AML-193 (cell line): ENCODE measurements around the gene FBXL13.
"Not testable (repeated sequence)": the region's sequence is repeated elsewhere in the genome, so short reads cannot be mapped to it uniquely, and the experiment has no call there.

Experiments
- DNase-seq, 2 experiments: peaks; one replicate each; lab custom pipeline; 2025; lab: John Stamatoyannopoulos, UW

Gene FBXL13

DNA sequence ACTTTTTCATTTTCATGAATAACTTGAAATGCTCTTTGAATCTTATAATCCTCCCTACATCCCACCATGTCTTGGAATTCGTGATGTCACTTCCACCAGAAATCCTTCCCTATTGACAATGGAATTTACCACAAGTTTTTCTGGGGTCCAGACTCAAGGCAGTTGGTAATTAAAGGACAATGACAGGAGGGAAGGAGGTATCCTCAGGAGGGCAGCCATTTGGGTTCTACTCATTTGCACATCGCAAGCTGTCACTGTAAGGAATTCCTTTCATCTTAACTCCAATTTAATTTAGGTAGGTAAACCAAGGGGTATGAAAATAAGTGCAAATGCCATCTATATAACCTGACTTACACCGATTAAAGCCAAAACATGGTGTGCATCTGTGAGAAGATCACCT is 139.9 kb downstream of the FBXL13 start:
- DNase-seq: no peak

DNA sequence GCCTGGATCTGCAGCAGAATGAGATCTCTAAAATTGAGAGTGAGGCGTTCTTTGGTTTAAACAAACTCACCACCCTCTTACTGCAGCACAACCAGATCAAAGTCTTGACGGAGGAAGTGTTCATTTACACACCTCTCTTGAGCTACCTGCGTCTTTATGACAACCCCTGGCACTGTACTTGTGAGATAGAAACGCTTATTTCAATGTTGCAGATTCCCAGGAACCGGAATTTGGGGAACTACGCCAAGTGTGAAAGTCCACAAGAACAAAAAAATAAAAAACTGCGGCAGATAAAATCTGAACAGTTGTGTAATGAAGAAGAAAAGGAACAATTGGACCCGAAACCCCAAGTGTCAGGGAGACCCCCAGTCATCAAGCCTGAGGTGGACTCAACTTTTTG is 140.4 kb downstream of the FBXL13 start:
- DNase-seq: no peak

DNA sequence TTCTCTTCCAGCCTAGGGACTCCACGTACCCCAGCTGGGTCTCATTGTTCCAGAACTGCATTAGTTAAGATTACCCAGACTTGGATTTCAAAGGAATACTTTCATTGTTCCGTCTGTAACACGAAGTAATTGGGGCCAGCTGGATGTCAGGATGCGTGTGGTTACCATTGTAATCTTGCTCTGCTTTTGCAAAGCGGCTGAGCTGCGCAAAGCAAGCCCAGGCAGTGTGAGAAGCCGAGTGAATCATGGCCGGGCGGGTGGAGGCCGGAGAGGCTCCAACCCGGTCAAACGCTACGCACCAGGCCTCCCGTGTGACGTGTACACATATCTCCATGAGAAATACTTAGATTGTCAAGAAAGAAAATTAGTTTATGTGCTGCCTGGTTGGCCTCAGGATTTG is 140.8 kb downstream of the FBXL13 start:
- no peak for DNase-seq

DNA sequence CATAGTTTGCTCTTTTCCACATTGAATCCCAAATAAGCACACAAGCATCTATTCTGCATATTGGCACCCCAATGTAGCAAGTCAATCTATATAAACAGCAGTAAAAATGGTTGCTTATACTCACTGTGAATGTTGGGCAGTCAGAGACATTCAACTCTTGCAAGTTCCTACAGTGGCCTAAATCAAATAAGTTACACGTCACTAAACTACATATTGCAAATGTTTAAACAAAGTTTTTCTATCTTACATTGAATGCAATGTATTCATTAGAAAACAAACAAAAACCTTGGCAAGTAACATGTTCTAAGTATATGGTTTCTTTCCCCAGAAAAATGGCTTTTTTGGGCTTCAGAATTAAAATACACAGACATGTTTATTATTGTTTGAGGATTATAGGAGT is 142.8 kb downstream of the FBXL13 start:
- DNase-seq: no peak

DNA sequence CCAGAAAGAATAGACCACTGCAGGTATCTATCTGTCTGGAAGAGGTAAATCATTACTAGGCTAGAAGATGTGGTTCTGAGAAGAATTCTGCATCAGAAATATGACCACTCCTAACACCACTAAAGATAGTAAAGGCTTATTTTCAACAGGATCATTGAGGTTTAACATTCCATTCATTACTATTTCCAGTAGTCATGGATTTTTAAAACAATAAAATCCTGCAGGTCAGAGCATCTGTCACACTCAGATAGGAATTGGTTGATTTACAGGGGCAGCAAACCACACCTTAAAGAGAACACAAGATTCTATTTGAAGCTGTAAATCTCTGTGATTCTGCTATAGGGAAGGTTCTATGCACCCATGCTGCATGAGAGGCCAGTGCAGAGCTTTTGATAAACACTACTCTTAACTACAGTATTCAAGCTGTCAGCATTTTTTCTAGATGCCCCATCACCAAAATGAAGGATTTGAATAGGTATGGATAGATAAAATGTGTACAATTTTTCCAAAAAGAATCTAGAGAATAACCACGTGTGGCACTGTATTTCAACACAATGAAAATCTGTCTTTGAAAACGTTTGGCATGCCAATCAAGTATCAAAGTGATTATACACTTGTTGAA is 147.2 kb downstream of the FBXL13 start:
- DNase-seq: no peak

DNA sequence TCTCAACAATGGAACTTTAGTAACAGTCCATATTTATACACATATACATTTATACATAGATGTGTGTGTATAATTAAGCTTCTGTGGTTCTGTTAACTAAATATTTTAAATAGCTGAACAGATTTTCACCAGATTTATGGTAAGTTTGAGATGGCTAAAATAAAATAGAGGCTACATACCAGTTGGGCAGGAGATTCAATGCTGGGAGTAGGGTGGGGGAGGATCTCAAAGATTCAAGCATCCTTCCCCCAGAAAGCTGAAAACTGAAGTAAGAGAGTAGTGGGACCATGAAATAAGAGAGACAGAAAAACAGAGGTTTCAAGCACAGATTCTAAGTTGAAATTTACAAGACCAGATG is 147.8 kb downstream of the FBXL13 start:
- no peak for DNase-seq

DNA sequence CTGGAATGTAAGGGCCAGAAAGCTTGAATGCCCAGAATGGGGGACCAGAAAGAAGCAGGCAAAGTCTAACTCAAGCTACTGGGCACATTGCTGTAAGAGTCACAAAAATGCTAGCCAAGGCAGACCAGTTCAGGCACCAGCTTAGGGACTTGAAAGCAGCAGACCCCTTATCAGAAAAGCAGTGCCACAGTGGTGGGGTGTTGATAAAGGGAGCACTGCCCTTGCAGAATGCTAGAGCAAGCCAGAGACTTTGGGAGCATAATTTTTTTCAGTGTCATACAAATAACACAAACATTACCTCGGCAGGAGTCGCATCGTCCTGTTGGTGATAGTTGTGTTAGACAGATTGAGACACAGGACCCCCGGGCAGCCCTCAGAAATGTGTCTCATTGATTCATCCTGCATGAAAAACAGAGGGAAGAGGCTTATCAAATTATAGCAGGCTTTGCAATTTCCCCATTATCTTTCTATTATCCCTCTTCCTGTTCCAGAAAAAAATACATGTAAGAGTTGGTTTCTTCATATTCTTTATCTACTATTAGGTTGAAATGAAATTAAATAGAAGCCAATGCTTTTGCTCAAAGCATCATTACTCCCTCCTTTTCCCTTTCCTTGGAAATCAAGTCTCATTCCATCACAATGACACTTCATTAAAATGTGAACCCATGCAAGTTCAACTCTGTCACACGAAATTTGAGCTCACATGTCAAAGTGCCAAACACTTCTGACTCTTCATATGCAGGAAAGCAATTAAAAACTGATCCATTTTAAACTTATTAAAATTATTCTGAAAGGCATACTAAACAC is 148.4 kb downstream of the FBXL13 start:
- no peak for DNase-seq

DNA sequence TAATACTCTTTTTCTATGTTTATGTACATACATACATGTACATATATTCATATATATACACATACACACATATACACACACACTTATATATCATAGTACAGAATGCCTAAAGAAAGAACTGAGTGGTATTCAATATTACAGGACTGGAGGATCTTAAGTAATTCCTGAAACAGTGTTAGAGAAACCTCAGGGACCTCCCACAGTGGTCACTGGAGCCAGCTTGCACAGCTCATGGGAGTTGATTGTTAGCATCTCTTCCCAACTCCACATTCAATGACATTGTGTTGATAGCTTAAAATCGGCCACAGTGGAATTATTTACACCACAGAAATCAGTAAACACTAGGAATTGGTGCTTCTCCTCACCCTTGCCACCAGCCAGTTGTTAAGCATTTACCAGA is 155.8 kb downstream of the FBXL13 start:
- DNase-seq: no peak

DNA sequence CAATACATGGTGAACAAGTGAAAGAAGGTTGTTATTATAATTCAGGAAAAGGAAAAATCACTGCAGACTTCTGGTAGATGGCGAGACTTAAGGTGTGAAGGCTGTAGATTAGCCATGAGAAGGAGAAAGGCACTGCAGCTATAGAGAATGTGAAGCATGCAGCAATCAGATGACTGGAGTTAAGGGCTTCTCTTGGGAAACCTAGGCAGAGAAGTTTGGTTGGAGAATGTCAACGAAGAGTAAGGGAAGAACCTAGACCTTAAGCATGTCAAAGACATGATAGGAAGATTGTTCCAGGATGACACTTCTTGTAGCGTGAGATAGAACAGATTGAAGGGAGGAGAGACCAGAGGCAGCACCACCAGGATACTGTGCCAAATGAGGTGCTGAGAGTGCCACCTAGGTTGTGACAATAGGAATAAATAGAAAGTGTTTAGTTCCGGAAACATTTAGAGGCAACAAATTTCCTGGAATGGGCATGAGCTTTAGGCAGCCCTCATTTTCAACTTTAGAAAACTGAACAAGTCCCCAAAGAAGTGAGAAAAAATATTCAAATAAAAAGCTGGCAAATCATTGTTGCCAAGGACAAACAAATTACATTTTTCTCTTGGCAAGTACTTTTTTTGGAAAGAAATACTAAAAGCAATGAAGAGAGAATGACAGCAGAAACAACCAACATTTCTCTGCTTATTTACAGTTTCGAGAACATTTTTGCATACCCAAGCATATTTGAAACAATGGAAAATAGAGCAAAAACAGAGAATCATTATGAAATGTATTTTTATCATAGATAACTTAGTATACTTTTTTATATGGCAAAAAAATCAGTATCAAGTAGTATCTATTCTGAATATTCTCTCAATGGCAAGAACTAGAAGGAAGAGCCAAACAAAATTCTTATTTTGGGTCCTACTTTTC is 156.9 kb downstream of the FBXL13 start:
- no peak for DNase-seq

DNA sequence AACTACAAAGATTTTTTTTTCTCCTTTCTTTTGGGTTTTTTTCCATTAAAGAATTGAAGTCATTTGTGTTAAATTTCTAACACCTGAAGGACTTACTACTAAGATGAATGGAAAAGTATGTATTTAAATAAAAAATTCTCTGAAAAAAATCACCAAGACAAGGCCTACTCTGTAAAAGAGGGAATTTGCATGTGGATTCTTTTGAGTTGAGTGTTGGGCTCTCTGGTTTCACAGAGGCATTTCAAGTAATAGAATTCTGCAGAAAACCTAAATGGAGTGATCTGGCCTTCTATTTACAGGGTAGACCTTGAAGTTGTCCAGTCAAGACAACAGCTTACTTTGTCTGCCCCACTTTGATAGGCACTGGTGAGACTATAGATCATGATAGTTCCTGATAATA is 157.7 kb downstream of the FBXL13 start:
- no peak for DNase-seq

DNA sequence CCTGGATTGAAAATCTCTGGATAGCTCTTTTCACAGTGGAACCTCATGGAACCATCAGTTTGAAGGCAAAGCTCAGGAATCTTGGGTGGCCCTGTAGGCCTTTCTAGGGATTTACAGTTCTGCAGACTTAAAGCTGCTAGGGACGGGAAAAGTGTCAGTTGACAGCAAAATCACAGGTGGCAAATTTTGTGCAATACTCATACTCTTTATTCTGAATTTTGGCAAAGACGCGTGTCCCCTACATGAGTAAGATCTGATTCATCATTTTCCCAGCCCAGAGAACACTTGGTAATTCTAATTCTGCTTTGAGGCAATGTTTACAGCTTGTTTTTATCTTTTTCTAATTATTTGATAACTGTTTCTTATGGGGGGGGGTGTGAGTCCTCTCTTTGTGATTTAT is 158.2 kb downstream of the FBXL13 start:
- DNase-seq: no peak

DNA sequence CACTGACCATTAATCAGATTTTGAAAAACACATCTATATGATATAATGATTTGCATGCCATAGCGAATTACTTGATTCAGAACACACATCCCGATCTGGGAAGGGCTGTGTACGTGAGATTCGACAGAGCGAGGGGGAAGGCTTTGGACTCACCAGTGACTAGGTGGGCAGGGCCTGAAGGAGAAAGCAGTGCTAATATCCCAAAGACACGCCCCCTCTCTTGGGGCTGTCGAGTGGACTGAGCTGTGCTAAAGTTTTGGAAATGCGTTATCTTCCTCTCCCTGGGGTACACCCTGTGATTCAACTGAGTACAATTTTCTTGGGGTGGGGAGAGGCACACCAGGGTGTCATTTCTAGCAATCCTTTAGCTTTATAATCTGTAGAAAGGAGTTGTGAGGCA is 160.0 kb downstream of the FBXL13 start:
- DNase-seq: no peak

DNA sequence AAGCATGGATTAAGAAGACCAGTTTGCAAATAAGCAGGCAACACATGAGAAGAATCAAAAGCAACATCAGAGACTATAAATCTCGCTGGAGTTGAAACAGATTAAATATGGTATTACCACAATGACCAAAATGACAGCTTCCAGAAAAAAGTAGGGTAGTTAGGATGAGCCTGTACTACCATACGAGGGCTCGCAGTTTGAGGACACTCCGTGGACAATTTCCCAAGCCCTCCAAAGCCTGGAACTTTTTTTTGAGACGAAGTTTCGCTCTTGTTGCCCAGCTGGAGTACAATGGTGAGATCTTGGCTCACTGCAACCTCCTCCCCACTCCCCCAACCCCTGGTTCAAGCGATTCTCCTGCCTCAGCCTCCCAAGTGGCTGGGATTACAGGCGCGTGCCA is 160.8 kb downstream of the FBXL13 start:
- no peak for DNase-seq

DNA sequence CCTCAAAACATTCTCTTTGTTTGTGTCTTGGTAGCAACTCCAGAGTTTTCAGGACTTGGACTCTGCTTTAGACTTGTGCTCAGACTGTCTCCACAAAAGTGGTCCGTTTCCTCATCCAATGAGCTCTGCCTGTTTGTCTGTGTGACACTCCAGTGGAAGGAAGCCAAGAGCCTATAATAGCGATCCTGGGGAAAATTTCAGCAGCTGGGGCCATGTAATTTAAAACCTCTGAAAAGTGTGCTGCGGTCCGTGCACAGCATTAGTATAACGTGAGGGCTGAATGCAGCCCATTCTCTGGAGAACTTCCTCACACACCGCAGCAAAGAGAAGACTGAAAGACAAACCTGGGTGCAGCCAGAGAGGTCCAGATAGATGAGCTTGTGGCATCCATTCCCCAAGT is 161.9 kb downstream of the FBXL13 start, which contains the start of gene LRRC17:
Gene LRRC17, plus strand, starts transcription at position 259 of the 400 bp plus-strand sequence. CDS start 20,914 bp downstream, outside the sequence.
- no peak for DNase-seq

DNA sequence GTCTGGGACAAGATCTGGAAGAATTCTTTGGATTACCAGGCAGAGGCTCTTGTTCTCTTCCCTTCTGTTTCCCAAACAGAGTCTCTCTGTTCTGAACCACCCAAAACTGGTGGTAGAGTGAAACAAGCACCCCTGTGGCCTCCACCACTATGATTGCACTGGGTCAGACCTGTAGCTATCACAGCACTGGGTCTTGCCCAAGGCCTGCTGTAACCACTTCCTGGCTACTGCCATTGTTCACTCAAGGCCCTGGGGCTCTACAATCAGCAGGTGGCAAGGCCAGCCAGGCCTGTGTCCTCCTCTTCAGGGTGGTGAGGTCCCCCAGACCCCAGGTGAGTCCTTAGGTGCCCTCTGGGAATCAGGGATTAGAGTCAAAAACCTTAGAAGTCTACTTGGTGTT is 165.9 kb downstream of the FBXL13 start:
- peak; percentile 58 to 65 for DNase-seq

DNA sequence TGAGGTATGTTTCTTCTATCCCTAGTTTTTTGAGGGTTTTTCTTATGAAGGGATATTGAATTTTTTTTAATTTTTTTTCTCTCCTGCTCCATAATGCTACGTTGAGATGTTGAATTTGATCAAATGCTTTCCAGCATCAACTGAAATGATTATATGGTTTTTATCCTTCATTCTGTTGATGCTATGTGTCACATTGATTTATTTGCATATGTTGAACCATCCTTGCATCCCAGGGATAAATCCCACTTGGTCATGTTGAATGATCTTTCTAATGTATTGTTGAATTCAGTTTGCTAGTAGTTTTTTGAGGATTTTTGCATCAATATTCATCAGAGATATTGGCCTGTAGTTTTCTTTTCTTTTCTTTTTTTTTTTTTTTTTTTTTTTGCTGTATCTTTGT is 171.0 kb downstream of the FBXL13 start:
- not testable (repeated sequence) for DNase-seq

DNA sequence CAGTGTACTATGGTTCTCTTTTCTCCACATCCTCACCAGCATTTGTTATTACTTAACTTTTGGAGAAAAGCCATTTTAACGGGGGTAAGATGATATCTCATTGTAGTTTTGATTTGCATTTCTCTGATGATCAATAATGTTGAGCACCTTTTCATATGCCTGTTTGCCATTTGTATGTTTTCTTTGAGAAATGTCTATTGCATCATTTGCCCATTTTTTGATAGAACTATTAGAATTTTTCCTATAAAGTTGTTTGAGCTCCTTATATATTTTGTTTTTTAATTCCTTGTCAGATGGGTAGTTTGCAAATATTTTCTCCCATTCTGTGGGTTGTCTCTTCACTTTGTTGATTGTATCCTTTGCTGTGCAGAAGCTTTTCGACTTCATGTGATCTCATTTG is 172.5 kb downstream of the FBXL13 start:
- DNase-seq: not testable (repeated sequence)

DNA sequence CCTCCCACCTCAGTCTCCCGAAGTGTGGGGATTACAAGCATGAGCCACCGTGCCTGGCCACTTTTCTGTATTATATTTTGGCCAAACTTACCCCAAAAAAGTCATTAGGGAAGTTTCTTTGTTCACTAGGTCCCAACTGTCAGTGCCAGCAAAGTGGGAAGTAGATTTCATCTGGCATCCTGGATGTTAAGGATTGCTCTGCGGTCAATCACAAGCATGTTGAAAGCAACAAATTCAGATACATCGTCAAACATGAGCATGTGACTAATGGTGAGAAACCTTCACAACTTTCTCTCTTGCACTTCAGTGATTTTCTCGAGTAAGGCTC is 176.1 kb downstream of the FBXL13 start:
- peak; percentile 88 to 94 for DNase-seq

DNA sequence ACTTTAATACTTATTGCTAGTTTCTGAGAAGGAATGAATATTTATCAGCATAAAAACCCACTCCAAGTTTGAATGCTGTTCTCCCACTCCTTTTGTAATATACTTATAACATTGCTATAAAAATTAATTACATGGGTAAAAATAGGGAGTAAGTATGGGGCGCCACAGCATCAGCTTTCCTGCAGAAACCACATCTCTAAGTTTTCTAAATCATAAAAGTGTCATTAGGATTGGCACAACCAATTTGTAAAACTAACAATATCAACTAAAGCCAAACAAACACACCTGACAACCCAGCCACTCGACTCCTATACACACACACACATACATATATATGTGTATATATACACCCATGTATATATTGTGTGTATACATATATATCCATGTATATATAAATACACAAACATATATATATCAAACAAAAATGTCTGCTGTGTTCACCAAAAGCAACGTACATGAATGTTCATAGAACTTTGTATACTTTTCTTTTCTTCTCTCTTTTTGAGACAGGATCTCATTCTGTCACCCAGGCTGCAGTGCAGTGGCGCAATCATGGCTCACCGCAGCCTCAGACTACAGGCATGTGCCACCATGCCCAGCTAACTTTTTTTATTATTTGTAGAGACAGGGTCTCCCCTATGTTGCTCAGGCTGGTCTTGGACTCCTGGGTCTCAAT is 176.6 kb downstream of the FBXL13 start:
- DNase-seq: peak; percentile 88 to 94

DNA sequence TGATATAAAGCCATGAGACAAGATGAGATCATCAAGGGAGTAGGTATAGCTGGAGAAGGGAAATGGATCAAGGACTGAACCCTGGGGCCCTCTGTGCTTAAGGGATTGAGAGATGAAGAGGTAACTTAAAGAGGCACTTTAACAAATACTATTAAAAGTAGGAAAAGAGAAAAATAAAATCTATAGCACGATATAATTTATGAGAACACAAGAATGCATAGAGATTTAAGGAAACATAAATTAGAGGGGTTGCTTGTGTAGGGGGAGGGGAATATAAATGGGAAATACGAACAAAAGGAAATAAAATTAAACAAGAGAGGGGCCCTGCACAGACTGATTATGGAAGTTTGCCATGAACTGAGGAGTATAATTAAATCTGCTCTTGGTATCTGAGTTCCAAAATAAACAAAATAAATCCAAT is 177.4 kb downstream of the FBXL13 start:
- DNase-seq: no peak

DNA sequence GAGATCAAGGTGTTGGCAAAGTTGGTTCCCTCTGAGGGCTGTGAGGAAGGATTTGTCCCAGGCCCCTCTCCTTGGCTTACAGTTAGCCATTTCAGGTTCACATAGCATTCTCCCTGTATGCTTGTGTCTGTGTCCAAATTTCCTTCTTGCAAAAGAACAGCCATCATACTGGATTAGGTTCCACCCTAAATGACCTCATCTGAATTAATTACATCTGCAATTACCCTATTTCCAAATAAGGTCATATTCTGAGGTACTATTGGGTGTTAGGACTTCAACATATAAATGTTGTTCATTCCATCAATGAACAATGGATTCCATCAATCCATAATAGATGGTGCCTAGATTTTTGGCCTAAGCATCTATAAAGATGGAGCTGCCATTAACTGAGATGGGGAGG is 178.0 kb downstream of the FBXL13 start:
- no peak for DNase-seq

DNA sequence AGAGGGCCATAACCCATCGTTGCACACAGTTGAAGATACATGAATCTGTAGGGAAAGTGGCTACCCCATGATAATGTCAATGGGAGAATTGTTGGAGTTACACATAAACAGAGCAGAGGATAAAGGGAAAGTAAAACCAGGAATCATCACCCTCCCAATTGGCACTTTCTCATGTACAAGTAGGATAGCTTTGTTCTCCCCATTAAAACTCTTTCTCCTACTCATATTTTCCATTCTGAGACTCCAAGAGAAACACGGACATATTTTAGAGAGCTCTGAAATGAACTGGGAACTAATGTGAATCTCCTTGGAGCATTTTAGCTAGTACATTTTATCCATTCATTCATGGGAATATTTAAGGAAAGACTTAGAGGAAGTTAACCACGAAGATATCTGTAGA is 179.0 kb downstream of the FBXL13 start:
- no peak for DNase-seq
